Measurements from ENCODE around the gene CNTN4. TPM values are rescaled to one million over a fixed set of nuclear protein-coding genes. Genes with fewer than 3 reads are reported as not detected.

CNTN4 gene
- total RNA-seq, 1 experiment from 2014 or later: not detected

GRCh38 chr3:2898591-2899353 is 800.1 kb downstream of the CNTN4 start:
- ChIA-PET POLR2A (no interaction called here), CTCF (no interaction called here)
- peaks cover 2% of the 10 kb centered on the region; the same call in 1 of the 2 replicates for H3K27me3 Mint-ChIP-seq (ENCODE audit: low read depth)
- no peak overlapping the region for H3K4me3 Mint-ChIP-seq
- TF ChIP-seq AFF4 (CRISPR knock-in tag; IDR thresholded peaks at IDR 0.05; ENCODE audit: borderline replicate concordance): no peak
- TF ChIP-seq PRDM15 (CRISPR knock-in tag; IDR thresholded peaks at IDR 0.05): no peak
- no peak for TF ChIP-seq HMGXB4 (CRISPR knock-in tag; IDR thresholded peaks at IDR 0.05)
- no peak for TF ChIP-seq ATF3 (CRISPR knock-in tag; conservative IDR thresholded peaks at IDR 0.05)
- no peak for TF ChIP-seq CBFB (CRISPR knock-in tag; IDR thresholded peaks at IDR 0.05; ENCODE audit: low read depth)
- TF ChIP-seq ZNF263 (CRISPR knock-in tag; IDR thresholded peaks at IDR 0.05; ENCODE audit: low read depth): no peak
- TF ChIP-seq CDX4 (CRISPR knock-in tag; IDR thresholded peaks at IDR 0.05; ENCODE audit: borderline replicate concordance): no peak
- no peak for TF ChIP-seq GRHL2 (CRISPR knock-in tag; IDR thresholded peaks at IDR 0.05; ENCODE audit: insufficient replicate concordance, severe bottlenecking)
- TF ChIP-seq ATF1 (CRISPR knock-in tag; IDR thresholded peaks at IDR 0.05): no peak
- TF ChIP-seq GABPB1 (CRISPR knock-in tag; IDR thresholded peaks at IDR 0.05): no peak
- TF ChIP-seq ZNF532 (CRISPR knock-in tag; IDR thresholded peaks at IDR 0.05; ENCODE audit: borderline replicate concordance): no peak
- no peak for TF ChIP-seq KAT7 (CRISPR knock-in tag; IDR thresholded peaks at IDR 0.05; ENCODE audit: borderline replicate concordance)
- no peak for TF ChIP-seq ZNF396 (CRISPR knock-in tag; IDR thresholded peaks at IDR 0.05; ENCODE audit: borderline replicate concordance)
- TF ChIP-seq ZNF423 (CRISPR knock-in tag; IDR thresholded peaks at IDR 0.05): no peak
- TF ChIP-seq E2F4 (CRISPR knock-in tag; IDR thresholded peaks at IDR 0.05; ENCODE audit: borderline replicate concordance, low read depth): no peak
- peaks cover 78% of the 10 kb centered on the region for H3K9me3 Mint-ChIP-seq
- no peak overlapping the region for H3K27ac Mint-ChIP-seq
- H3K36me3 Mint-ChIP-seq: peaks cover 55% of the 10 kb centered on the region
- ATAC-seq: no peak
- DNase-seq (ENCODE audit: low spot score): no peak
- H3K4me1 Mint-ChIP-seq: peaks cover 20% of the 10 kb centered on the region
